Measurements from ENCODE around the gene ARVCF. TPM values are rescaled to one million over a fixed set of nuclear protein-coding genes. Genes with fewer than 3 reads are reported as not detected.

Gene ARVCF
- total and polyA plus RNA-seq, 4 donors: 10.0 to 23.4 (median 16.6) TPM

- Histone ChIP-seq H3K4me3 (no peak overlapping the region), H3K9ac (ENCODE audit: insufficient read depth in 1 of 2, low read length in 2 of 2) (no peak overlapping the region), H3K27me3 (ENCODE audit: control insufficient read depth in 3 of 3, insufficient read depth in 3 of 3, low read length in 2 of 3) (no peaks in the 10 kb centered on the region), H3K27ac (ENCODE audit: low read depth in 1 of 2, low read length in 1 of 2) (no peak overlapping the region), H3K4me1 (ENCODE audit: control insufficient read depth in 5 of 5, insufficient read depth in 5 of 5, low read length in 5 of 5) (peaks cover 0 to 59% (median 15%) of the 10 kb centered on the region in 5 donors), H3K36me3 (ENCODE audit: control insufficient read depth in 4 of 4, insufficient read depth in 4 of 4, low read length in 4 of 4) (no peaks in the 10 kb centered on the region), H3K9me3 (ENCODE audit: control insufficient read depth in 4 of 4, insufficient read depth in 3 of 4, low read length in 3 of 4) (peaks cover 0 to 3% (median 0%) of the 10 kb centered on the region in 4 donors)
- ATAC-seq (ENCODE audit: insufficient read depth, low FRiP score) (no peak), DNase-seq (peak in 1 of 3 donors; percentile 27)
- no peak for TF ChIP-seq CTCF (IDR thresholded peaks at IDR 0.05; ENCODE audit: control extremely low read depth, extremely low read depth)
- 52 to 71% methylated on average over 11 of the region's 11 CpGs for WGBS, 2 donors
Observed at GRCh38 chr22:20001082-20001638, 15.5 kb downstream of the ARVCF start.

- ATAC-seq (ENCODE audit: insufficient read depth, low FRiP score) (no peak), DNase-seq (no peak)
- H3K9me3 ChIP-seq (ENCODE audit: control insufficient read depth in 4 of 4, insufficient read depth in 3 of 4, low read length in 3 of 4): peaks cover 0 to 3% (median 0%) of the 10 kb centered on the region in 4 donors
- H3K9ac ChIP-seq (ENCODE audit: insufficient read depth in 1 of 2, low read length in 2 of 2): no peak overlapping the region
- 86 to 89% methylated on average over 14 of the region's 14 CpGs for WGBS, 2 donors
- H3K4me3 ChIP-seq: no peak overlapping the region
- H3K4me1 ChIP-seq (ENCODE audit: control insufficient read depth in 5 of 5, insufficient read depth in 5 of 5, low read length in 5 of 5): peaks cover 0 to 66% (median 20%) of the 10 kb centered on the region in 5 donors
- no peaks in the 10 kb centered on the region for H3K36me3 ChIP-seq (ENCODE audit: control insufficient read depth in 4 of 4, insufficient read depth in 4 of 4, low read length in 4 of 4)
- H3K27ac ChIP-seq (ENCODE audit: low read depth in 1 of 2, low read length in 1 of 2): no peak overlapping the region
- TF ChIP-seq CTCF (IDR thresholded peaks at IDR 0.05; ENCODE audit: control extremely low read depth, extremely low read depth): no peak
- H3K27me3 ChIP-seq (ENCODE audit: control insufficient read depth in 3 of 3, insufficient read depth in 3 of 3, low read length in 2 of 3): no peaks in the 10 kb centered on the region
Observed at GRCh38 chr22:20000246-20001081, 16.2 kb downstream of the ARVCF start.

- no peaks in the 10 kb centered on the region for H3K36me3 ChIP-seq (ENCODE audit: control insufficient read depth in 4 of 4, insufficient read depth in 4 of 4, low read length in 4 of 4)
- WGBS, 2 donors: 73 to 91% methylated on average over 8 of the region's 8 CpGs
- no peak overlapping the region for H3K4me3 ChIP-seq
- no peaks in the 10 kb centered on the region for H3K27me3 ChIP-seq (ENCODE audit: control insufficient read depth in 3 of 3, insufficient read depth in 3 of 3, low read length in 2 of 3)
- H3K4me1 ChIP-seq (ENCODE audit: control insufficient read depth in 5 of 5, insufficient read depth in 5 of 5, low read length in 5 of 5): peaks cover 0 to 71% (median 21%) of the 10 kb centered on the region in 5 donors
- H3K9me3 ChIP-seq (ENCODE audit: control insufficient read depth in 4 of 4, insufficient read depth in 3 of 4, low read length in 3 of 4): no peaks in the 10 kb centered on the region
- DNase-seq (no peak), ATAC-seq (ENCODE audit: insufficient read depth, low FRiP score) (no peak)
- no peak for TF ChIP-seq CTCF (IDR thresholded peaks at IDR 0.05; ENCODE audit: control extremely low read depth, extremely low read depth)
- H3K27ac ChIP-seq (ENCODE audit: low read depth in 1 of 2, low read length in 1 of 2): no peak overlapping the region
- no peak overlapping the region for H3K9ac ChIP-seq (ENCODE audit: insufficient read depth in 1 of 2, low read length in 2 of 2)
Observed at GRCh38 chr22:19998991-19999820, 17.4 kb downstream of the ARVCF start.

Data from lung (tissue), 12 donors.